NCI-H187 treated with DMSO at 0.1 percent for 48 hours (cell line): Measurements from ENCODE around the gene CCZ1.
"Not testable (repeated sequence)": the region's sequence is repeated elsewhere in the genome, so short reads cannot be mapped to it uniquely, and the experiment has no call there.

Source experiments
- DNase-seq: peaks from one replicate; lab custom pipeline; 2025; lab: John Stamatoyannopoulos, UW

The CCZ1 gene

GRCh38 chr7:5916529-5916928, 18.0 kb downstream of the CCZ1 start:
- not testable (repeated sequence) for DNase-seq

- not testable (repeated sequence) for DNase-seq
Measured at GRCh38 chr7:5924180-5924579, 25.6 kb downstream of the CCZ1 start.

GRCh38 chr7:5924630-5925029, 26.1 kb downstream of the CCZ1 start:
- not testable (repeated sequence) for DNase-seq

- DNase-seq = not testable (repeated sequence)
Measured at GRCh38 chr7:5926263-5926870, 27.8 kb downstream of the CCZ1 start.

GRCh38 chr7:5930290-5930689, 31.8 kb downstream of the CCZ1 start:
- DNase-seq = not testable (repeated sequence)

GRCh38 chr7:5931250-5931649, 32.7 kb downstream of the CCZ1 start:
- DNase-seq = not testable (repeated sequence)

- not testable (repeated sequence) for DNase-seq
Measured at GRCh38 chr7:5931905-5932644, 33.5 kb downstream of the CCZ1 start.

- not testable (repeated sequence) for DNase-seq
Measured at GRCh38 chr7:5934945-5935450, 36.5 kb downstream of the CCZ1 start.

- DNase-seq = not testable (repeated sequence)
Measured at GRCh38 chr7:5963205-5963604, 64.7 kb downstream of the CCZ1 start.

- not testable (repeated sequence) for DNase-seq
Measured at GRCh38 chr7:5963810-5964209, 65.3 kb downstream of the CCZ1 start.

- DNase-seq = not testable (repeated sequence)
Measured at GRCh38 chr7:5970347-5970911, 71.9 kb downstream of the CCZ1 start, which contains the start of gene RSPH10B. Gene RSPH10B, minus strand, starts transcription at chr7:5970689. Its CDS starts 3,573 bp downstream, at chr7:5967116.

GRCh38 chr7:5973580-5973979, 75.0 kb downstream of the CCZ1 start:
- not testable (repeated sequence) for DNase-seq
